Glomerular endothelial cell (primary cell): ENCODE measurements around the gene SULT1E1. TPM values are rescaled to one million over a fixed set of nuclear protein-coding genes. Genes with fewer than 3 reads are reported as not detected.

Experiments used
- DNase-seq: peaks from one replicate; pipeline ENCODE4 v3.0.0-alpha.2; 2011; ENCODE audit warnings: low read depth, low spot score; ENCODE audit errors: extremely low read depth
- total RNA-seq: library from RNA; depleted of rRNA; stranded (reverse); fragments of >200 nt; gene quantifications from 2 replicates; pipeline ENCODE4 v1.2.3, GENCODE V29; 2015

Gene SULT1E1
- total RNA-seq, 1 donor from 2014 or later: not detected

DNA sequence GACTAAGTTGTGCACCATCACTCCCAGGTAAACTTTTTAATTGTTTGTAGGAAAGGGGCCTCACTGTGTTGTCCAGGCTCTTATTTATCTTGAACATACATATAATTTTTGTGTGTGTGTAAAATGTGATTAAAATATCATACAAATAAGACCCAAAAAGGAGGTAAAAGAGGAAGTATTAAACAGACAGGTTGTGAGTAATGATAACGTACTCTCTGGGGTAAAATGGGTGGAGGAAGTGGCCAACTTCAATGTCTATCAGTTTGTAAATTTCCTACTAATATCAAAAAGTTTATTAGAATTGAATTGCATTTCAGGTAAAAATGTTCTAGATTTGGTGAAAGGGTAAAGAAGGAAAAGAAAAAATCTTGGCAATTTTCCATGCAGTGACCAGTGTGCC, 48.8 kb downstream of the SULT1E1 start:
- no peak for DNase-seq

DNA sequence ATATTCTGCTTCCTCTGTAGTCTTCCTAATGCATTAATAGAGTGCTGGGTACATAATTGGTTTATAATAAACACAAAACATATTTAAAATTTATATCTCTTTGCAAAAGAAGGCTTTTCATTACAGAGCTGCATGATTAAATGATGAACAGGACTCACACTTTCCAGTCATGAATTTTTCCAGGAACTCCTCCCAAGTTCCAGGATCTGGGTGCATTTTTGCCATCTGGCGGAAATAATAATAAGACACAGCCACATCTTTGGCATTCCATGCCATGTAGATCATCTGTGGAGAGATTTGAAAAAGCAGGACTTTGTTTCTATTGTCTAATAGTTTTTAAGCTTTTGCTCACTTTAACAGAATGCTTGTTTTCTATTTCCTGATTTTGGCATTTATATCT, 59.3 kb downstream of the SULT1E1 start:
- peak; percentile 91 for DNase-seq

DNA sequence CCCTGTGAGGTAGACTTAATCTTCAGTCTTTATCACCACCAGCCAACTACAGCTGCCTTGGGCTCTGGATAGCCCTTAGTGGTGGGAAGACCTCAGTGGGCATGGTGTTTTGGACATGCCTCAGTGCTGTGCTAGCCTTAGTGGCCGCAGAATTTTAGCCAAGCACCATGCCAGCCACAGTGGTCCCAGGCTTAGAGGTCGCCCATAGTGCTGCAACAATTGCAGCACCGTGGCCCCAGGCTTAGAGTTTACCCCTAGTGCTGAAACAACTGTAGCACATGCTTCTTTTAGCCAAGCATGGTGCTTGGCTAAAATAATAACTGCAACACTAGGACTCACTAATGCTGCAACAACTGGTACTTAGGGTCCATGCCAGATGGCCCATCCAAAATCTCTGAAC, 60.6 kb downstream of the SULT1E1 start:
- no peak for DNase-seq

GRCh38 chr4:69793732-69794131, 66.2 kb downstream of the SULT1E1 start:
- no peak for DNase-seq

Other genes starting within 250 kb of the SULT1E1 start
- not detected in 2 replicates for gene UGT2A2, start 220.5 kb downstream of the SULT1E1 start, total RNA-seq
- gene UGT2A1, start 206.9 kb downstream of the SULT1E1 start, total RNA-seq: not detected in 2 replicates
- 0.24 and 1.1 TPM in 2 replicates for gene SULT1B1, start 99.5 kb downstream of the SULT1E1 start, total RNA-seq
- not detected in 2 replicates for gene CSN1S1, start 70.9 kb upstream of the SULT1E1 start, total RNA-seq
- not detected in 2 replicates for gene CSN2, start 105.6 kb upstream of the SULT1E1 start, total RNA-seq
- not detected in 2 replicates for gene STATH, start 135.8 kb upstream of the SULT1E1 start, total RNA-seq
- gene HTN3, start 168.3 kb upstream of the SULT1E1 start, total RNA-seq: not detected in 2 replicates
- not detected in 2 replicates for gene HTN1, start 190.3 kb upstream of the SULT1E1 start, total RNA-seq